Measurements from ENCODE around the gene SPINK13. TPM values are rescaled to one million over a fixed set of nuclear protein-coding genes. Genes with fewer than 3 reads are reported as not detected.
"Not testable (repeated sequence)": the region's sequence is repeated elsewhere in the genome, so short reads cannot be mapped to it uniquely, and the experiment has no call there.

The SPINK13 gene
- total and polyA plus RNA-seq, 2 of the 4 experiments (the other 2 are of a cell fraction): not detected

DNA sequence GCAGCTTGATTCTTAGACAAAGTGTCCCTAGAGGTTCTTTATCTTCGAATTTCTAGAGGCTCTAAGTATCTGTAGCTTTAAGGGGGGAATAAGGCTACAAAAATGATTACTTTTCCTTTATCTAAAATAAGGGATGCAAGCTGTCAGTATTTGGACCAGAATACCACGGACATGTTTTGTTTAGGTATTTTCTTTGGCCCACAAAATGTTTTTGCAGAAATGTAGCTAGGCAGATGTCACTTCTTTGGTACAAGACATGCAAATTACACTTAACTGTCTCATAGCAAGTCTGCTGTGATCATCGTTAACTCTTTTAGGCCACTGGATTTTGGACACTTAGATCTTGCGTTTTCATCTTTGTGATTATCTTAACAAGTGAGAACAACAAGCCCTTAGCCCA, 46.1 kb downstream of the SPINK13 start:
- no peak overlapping the region for H2AFZ ChIP-seq (replicated peaks; ENCODE audit: low read length, poor library complexity)
- H4K91ac ChIP-seq (ENCODE audit: insufficient read depth, low read depth, low read length): no peak overlapping the region
- H3K4me3 ChIP-seq (ENCODE audit: insufficient read depth, low read depth, low read length): no peak overlapping the region
- no peak overlapping the region for H3K18ac ChIP-seq (ENCODE audit: low read depth, low read length)
- no peaks in the 10 kb centered on the region for H3K79me1 ChIP-seq (ENCODE audit: low read depth in 1 of 2, low read length in 2 of 2)
- no peaks in the 10 kb centered on the region for H3K9me3 ChIP-seq (ENCODE audit: control insufficient read depth, insufficient read depth, low read length)
- no peak overlapping the region for H2BK15ac ChIP-seq (ENCODE audit: low read depth, low read length)
- H4K20me1 ChIP-seq (ENCODE audit: insufficient read depth, low read length): no peaks in the 10 kb centered on the region
- ATAC-seq (ENCODE audit: low read depth): no peak
- in situ Hi-C loops (cut with MboI; ENCODE audit: low sequenced_read_pairs): no loop called here
- H3K27ac ChIP-seq (ENCODE audit: insufficient read depth, low read length): no peak overlapping the region
- H3K4me2 ChIP-seq (ENCODE audit: low read depth, low read length): no peak overlapping the region
- DNase-seq: no peak
- H3K14ac ChIP-seq (replicated peaks; ENCODE audit: low read depth, low read length): no peak overlapping the region
- H4K5ac ChIP-seq (ENCODE audit: low read depth, low read length): no peak overlapping the region
- H3K36me3 ChIP-seq (ENCODE audit: control insufficient read depth, insufficient read depth, low read length): no peaks in the 10 kb centered on the region
- H3K9me1 ChIP-seq (ENCODE audit: insufficient read depth, low read length): no peaks in the 10 kb centered on the region
- POLR2A ChIA-PET (ENCODE audit: unreplicated experiment): no interaction called here
- CTCF ChIA-PET: no interaction called here
- no peak overlapping the region for H2BK120ac ChIP-seq (ENCODE audit: low read depth, low read length)
- no peaks in the 10 kb centered on the region for H3K4me1 ChIP-seq (ENCODE audit: control insufficient read depth, insufficient read depth, low read length)
- H2BK20ac ChIP-seq (ENCODE audit: low read depth, low read length): no peak overlapping the region
- H3K27me3 ChIP-seq (ENCODE audit: control insufficient read depth, insufficient read depth, low read length): no peaks in the 10 kb centered on the region
- no peak overlapping the region for H2BK5ac ChIP-seq (ENCODE audit: low read depth, low read length, poor library complexity, severe bottlenecking)
- no peak overlapping the region for H4K8ac ChIP-seq (ENCODE audit: low read depth in 2 of 2, low read length in 2 of 2)
- no peak overlapping the region for H3K23ac ChIP-seq (ENCODE audit: low read depth, low read length)
- intact Hi-C loops (cut with micrococcal nuclease): no loop called here
- H2AK5ac ChIP-seq (ENCODE audit: low read depth, low read length): no peak overlapping the region
- H3K56ac ChIP-seq (ENCODE audit: extremely low read depth, insufficient read depth, low read length): no peak overlapping the region
- no peak overlapping the region for H3K9ac ChIP-seq (ENCODE audit: low read depth, low read length)
- TF ChIP-seq, protein P1, sequence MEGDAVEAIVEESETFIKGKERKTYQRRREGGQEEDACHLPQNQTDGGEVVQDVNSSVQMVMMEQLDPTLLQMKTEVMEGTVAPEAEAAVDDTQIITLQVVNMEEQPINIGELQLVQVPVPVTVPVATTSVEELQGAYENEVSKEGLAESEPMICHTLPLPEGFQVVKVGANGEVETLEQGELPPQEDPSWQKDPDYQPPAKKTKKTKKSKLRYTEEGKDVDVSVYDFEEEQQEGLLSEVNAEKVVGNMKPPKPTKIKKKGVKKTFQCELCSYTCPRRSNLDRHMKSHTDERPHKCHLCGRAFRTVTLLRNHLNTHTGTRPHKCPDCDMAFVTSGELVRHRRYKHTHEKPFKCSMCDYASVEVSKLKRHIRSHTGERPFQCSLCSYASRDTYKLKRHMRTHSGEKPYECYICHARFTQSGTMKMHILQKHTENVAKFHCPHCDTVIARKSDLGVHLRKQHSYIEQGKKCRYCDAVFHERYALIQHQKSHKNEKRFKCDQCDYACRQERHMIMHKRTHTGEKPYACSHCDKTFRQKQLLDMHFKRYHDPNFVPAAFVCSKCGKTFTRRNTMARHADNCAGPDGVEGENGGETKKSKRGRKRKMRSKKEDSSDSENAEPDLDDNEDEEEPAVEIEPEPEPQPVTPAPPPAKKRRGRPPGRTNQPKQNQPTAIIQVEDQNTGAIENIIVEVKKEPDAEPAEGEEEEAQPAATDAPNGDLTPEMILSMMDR (conservative IDR thresholded peaks at IDR 0.05; ENCODE audit: low read depth, low read length): no peak
- TF ChIP-seq RFX5 (IDR thresholded peaks at IDR 0.05; ENCODE audit: low read depth, low read length) (no peak), CEBPB (IDR thresholded peaks at IDR 0.05; ENCODE audit: low read depth, low read length) (no peak), RCOR1 (IDR thresholded peaks at IDR 0.05; ENCODE audit: insufficient replicate concordance, low read length) (no peak), FOS (IDR thresholded peaks at IDR 0.05; ENCODE audit: low read depth, low read length) (no peak), MAZ (IDR thresholded peaks at IDR 0.05; ENCODE audit: borderline replicate concordance, low read depth, low read length) (no peak)
- no peak overlapping the region for H3K4ac ChIP-seq (ENCODE audit: low read depth, low read length)
- BruUV-seq (replicated peaks): no TSS peak
- H2AK9ac ChIP-seq (replicated peaks; ENCODE audit: low read depth, low read length, poor library complexity): no peak overlapping the region
- dilution Hi-C loops (cut with HindIII; ENCODE audit: low sequenced_read_pairs, unreplicated experiment): no loop called here
- WGBS, 2 experiments (ENCODE audit: extremely low coverage in 2 of 2, insufficient read length in 1 of 2): no CpG with 5 or more reads among the region's 4 CpGs

DNA sequence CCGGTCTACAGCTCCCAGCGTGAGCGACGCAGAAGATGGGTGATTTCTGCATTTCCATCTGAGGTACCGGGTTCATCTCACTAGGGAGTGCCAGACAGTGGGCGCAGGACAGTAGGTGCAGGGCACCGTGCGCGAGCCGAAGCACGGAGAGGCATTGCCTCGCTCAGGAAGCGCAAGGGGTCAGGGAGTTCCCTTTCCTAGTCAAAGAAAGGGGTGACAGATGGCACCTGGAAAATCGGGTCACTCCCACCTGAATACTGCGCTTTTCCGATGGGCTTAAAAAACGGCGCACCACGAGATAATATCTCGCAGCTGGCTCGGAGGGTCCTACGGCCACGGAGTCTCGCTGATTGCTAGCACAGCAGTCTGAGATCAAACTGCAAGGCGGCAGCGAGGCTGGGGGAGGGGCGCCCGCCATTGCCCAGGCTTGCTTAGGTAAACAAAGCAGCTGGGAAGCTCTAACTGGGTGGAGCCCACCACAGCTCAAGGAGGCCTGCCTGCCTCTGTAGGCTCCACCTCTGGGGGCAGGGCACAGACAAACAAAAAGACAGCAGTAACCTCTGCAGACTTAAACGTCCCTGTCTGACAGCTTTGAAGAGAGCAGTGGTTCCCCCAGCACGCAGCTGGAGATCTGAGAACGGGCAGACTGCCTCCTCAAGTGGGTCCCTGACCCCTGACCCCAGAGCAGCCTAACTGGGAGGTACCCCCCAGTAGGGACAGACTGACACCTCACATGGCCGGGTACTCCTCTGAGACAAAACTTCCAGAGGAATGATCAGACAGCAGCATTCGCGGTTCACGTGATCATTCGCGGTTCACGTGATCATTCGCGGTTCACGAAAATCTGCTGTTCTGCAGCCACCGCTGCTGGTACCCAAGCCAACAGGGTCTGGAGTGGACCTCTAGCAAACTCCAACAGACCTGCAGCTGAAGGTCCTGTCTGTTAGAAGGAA, 51.7 kb downstream of the SPINK13 start:
- H3K4me1 ChIP-seq (ENCODE audit: control insufficient read depth, insufficient read depth, low read length); H3K36me3 ChIP-seq (ENCODE audit: control insufficient read depth, insufficient read depth, low read length); H2BK120ac ChIP-seq (ENCODE audit: low read depth, low read length); H3K9ac ChIP-seq (ENCODE audit: low read depth, low read length); DNase-seq; ATAC-seq (ENCODE audit: low read depth); POLR2A ChIA-PET (ENCODE audit: unreplicated experiment); H2BK15ac ChIP-seq (ENCODE audit: low read depth, low read length); H2AK9ac ChIP-seq (replicated peaks; ENCODE audit: low read depth, low read length, poor library complexity); H3K4me3 ChIP-seq (ENCODE audit: insufficient read depth, low read depth, low read length); dilution Hi-C loops (cut with HindIII; ENCODE audit: low sequenced_read_pairs, unreplicated experiment); H3K27ac ChIP-seq (ENCODE audit: insufficient read depth, low read length); H4K91ac ChIP-seq (ENCODE audit: insufficient read depth, low read depth, low read length); H3K79me1 ChIP-seq (ENCODE audit: low read depth in 1 of 2, low read length in 2 of 2); H3K9me3 ChIP-seq (ENCODE audit: control insufficient read depth, insufficient read depth, low read length); H3K9me1 ChIP-seq (ENCODE audit: insufficient read depth, low read length); H3K4me2 ChIP-seq (ENCODE audit: low read depth, low read length); H2AFZ ChIP-seq (replicated peaks; ENCODE audit: low read length, poor library complexity); H3K18ac ChIP-seq (ENCODE audit: low read depth, low read length); intact Hi-C loops (cut with micrococcal nuclease); H2BK20ac ChIP-seq (ENCODE audit: low read depth, low read length); H2BK5ac ChIP-seq (ENCODE audit: low read depth, low read length, poor library complexity, severe bottlenecking); in situ Hi-C loops (cut with MboI; ENCODE audit: low sequenced_read_pairs); H3K14ac ChIP-seq (replicated peaks; ENCODE audit: low read depth, low read length); H2AK5ac ChIP-seq (ENCODE audit: low read depth, low read length); H3K4ac ChIP-seq (ENCODE audit: low read depth, low read length); H3K56ac ChIP-seq (ENCODE audit: extremely low read depth, insufficient read depth, low read length); CTCF ChIA-PET; H4K5ac ChIP-seq (ENCODE audit: low read depth, low read length); BruUV-seq (replicated peaks); H3K23ac ChIP-seq (ENCODE audit: low read depth, low read length); H4K20me1 ChIP-seq (ENCODE audit: insufficient read depth, low read length); H4K8ac ChIP-seq (ENCODE audit: low read depth in 2 of 2, low read length in 2 of 2); H3K27me3 ChIP-seq (ENCODE audit: control insufficient read depth, insufficient read depth, low read length): not testable (repeated sequence)
- no CpG with 5 or more reads among the region's 42 CpGs for WGBS, 2 experiments (ENCODE audit: extremely low coverage in 2 of 2, insufficient read length in 1 of 2)
